Trophoblast cell (in vitro differentiated cells and primary cell): ENCODE data around the gene FAM47E.
"Not testable (repeated sequence)": the region's sequence is repeated elsewhere in the genome, so short reads cannot be mapped to it uniquely, and the experiment has no call there.

Source experiments
- DNase-seq, 2 donors: peaks; one replicate each; pipeline ENCODE4 v3.0.0-alpha.2; 2016
- H2AFZ ChIP-seq: 2 replicates; pipeline ENCODE4 v1.6.1; 2013; ENCODE audit warnings: low read length, moderate library complexity, mild to moderate bottlenecking; ENCODE audit not compliant: insufficient read depth, poor library complexity
- H2AK5ac ChIP-seq: 2 replicates; pipeline ENCODE4 v1.6.1; 2013; ENCODE audit warnings: mild to moderate bottlenecking, low read length
- H2BK120ac ChIP-seq: 2 replicates; pipeline ENCODE4 v1.6.1; 2013; ENCODE audit warnings: low read length, mild to moderate bottlenecking, moderate library complexity; ENCODE audit not compliant: insufficient read depth, poor library complexity
- H2BK12ac ChIP-seq: 2 replicates; pipeline ENCODE4 v1.6.1; 2013; ENCODE audit warnings: mild to moderate bottlenecking, low read length, moderate library complexity
- H2BK5ac ChIP-seq: 2 replicates; pipeline ENCODE4 v1.6.1; 2013; ENCODE audit warnings: low read length, low read depth, moderate library complexity, mild to moderate bottlenecking; ENCODE audit not compliant: poor library complexity
- H3K14ac ChIP-seq: 2 replicates; pipeline ENCODE4 v1.6.1; 2013; ENCODE audit warnings: mild to moderate bottlenecking, low read length
- H3K18ac ChIP-seq: 2 replicates; pipeline ENCODE4 v1.6.1; 2013; ENCODE audit warnings: mild to moderate bottlenecking, low read length
- H3K23ac ChIP-seq: 2 replicates; pipeline ENCODE4 v1.6.1; 2013; ENCODE audit warnings: low read length
- H3K27ac ChIP-seq: 2 replicates; pipeline ENCODE4 v1.5.1; 2013; ENCODE audit warnings: low read depth, mild to moderate bottlenecking, inconsistent platforms, low read length, moderate library complexity
- H3K27me3 ChIP-seq: 2 replicates; pipeline ENCODE4 v1.6.1; 2013; ENCODE audit warnings: inconsistent platforms, mild to moderate bottlenecking, low read length, moderate library complexity; ENCODE audit not compliant: insufficient read depth
- H3K36me3 ChIP-seq, 2 experiments: 1 replicate in 1 of 2; 2 replicates in 1 of 2; pipeline ENCODE4 v1.6.1; 2013; ENCODE audit warnings: low read length in 2 of 2, mild to moderate bottlenecking in 2 of 2, moderate library complexity in 1 of 2; ENCODE audit not compliant: insufficient read depth in 2 of 2, control insufficient read depth in 1 of 2
- H3K4ac ChIP-seq: 2 replicates; pipeline ENCODE4 v1.6.1; 2013; ENCODE audit warnings: low read depth, mild to moderate bottlenecking, low read length, moderate library complexity
- H3K4me1 ChIP-seq, 2 experiments: 1 replicate in 1 of 2; 2 replicates in 1 of 2; pipeline ENCODE4 v1.6.1; 2013; ENCODE audit warnings: low read length in 2 of 2, mild to moderate bottlenecking in 2 of 2, moderate library complexity in 1 of 2; ENCODE audit not compliant: insufficient read depth in 2 of 2, control insufficient read depth in 1 of 2
- H3K4me2 ChIP-seq: 2 replicates; pipeline ENCODE4 v1.6.1; 2013; ENCODE audit warnings: inconsistent platforms, mild to moderate bottlenecking, low read length, moderate library complexity
- H3K4me3 ChIP-seq: 2 replicates; pipeline ENCODE4 v1.5.1; 2013; ENCODE audit warnings: mild to moderate bottlenecking, low read depth, low read length, inconsistent platforms
- H3K79me1 ChIP-seq: one replicate; pipeline ENCODE4 v1.6.1; 2013; ENCODE audit warnings: low read length
- H3K79me2 ChIP-seq: 2 replicates; pipeline ENCODE4 v1.6.1; 2013; ENCODE audit warnings: low read length, mild to moderate bottlenecking; ENCODE audit not compliant: control insufficient read depth, insufficient read depth, poor library complexity
- H3K9ac ChIP-seq: 2 replicates; pipeline ENCODE4 v1.6.1; 2013; ENCODE audit warnings: mild to moderate bottlenecking, low read length
- H3K9me3 ChIP-seq: 2 replicates; pipeline ENCODE4 v1.6.1; 2013; ENCODE audit warnings: low read depth, mild to moderate bottlenecking, control low read depth, inconsistent platforms, low read length; ENCODE audit not compliant: insufficient read depth
- H4K12ac ChIP-seq: 2 replicates; pipeline ENCODE4 v1.6.1; 2013; ENCODE audit warnings: low read depth, mild to moderate bottlenecking, low read length, moderate library complexity
- H4K8ac ChIP-seq: 2 replicates; pipeline ENCODE4 v1.6.1; 2013; ENCODE audit warnings: low read depth, mild to moderate bottlenecking, low read length, moderate library complexity
- H4K91ac ChIP-seq: one replicate; pipeline ENCODE4 v1.6.1; 2013; ENCODE audit warnings: low read depth, mild to moderate bottlenecking, low read length, moderate library complexity
- WGBS: extraction: QIAGEN DNeasy Blood & Tissue Kit; methylation state at CpG from one replicate; pipeline ENCODE4 v1.1.7; 2013; ENCODE audit warnings: missing lambda C conversion rate; ENCODE audit not compliant: insufficient read length, insufficient coverage; ENCODE audit errors: extremely low coverage; 5-methylcytosine and 5-hydroxymethylcytosine counted together

Gene FAM47E

GRCh38 chr4:76280488-76281441, 29.2 kb downstream of the FAM47E start:
- peak overlapping the region; percentile 63 for H2BK12ac ChIP-seq
- no peak overlapping the region for H3K14ac ChIP-seq
- peak in 1 of 2 donors; percentile 72 for DNase-seq
- H4K91ac ChIP-seq = no peak overlapping the region
- H3K4me3 ChIP-seq = no peak overlapping the region
- H3K4me1 ChIP-seq = peaks cover 7 to 13% of the 10 kb centered on the region in 2 experiments
- H3K4ac ChIP-seq = no peak overlapping the region
- H3K9me3 ChIP-seq = no peaks in the 10 kb centered on the region
- no peak overlapping the region for H4K8ac ChIP-seq
- H3K27me3 ChIP-seq = no peaks in the 10 kb centered on the region
- no peak overlapping the region for H4K12ac ChIP-seq
- no peak overlapping the region for H2BK5ac ChIP-seq
- no peak overlapping the region for H2BK120ac ChIP-seq
- H3K27ac ChIP-seq = no peak overlapping the region
- no peak overlapping the region for H3K9ac ChIP-seq
- no peak overlapping the region for H2AK5ac ChIP-seq
- no peaks in the 10 kb centered on the region for H3K36me3 ChIP-seq
- H3K79me2 ChIP-seq = peaks cover 2% of the 10 kb centered on the region
- no peak overlapping the region for H3K23ac ChIP-seq
- H3K79me1 ChIP-seq = no peaks in the 10 kb centered on the region
- H3K18ac ChIP-seq = peak overlapping the region; percentile 40
- no peak overlapping the region for H2AFZ ChIP-seq
- WGBS = no CpG with 5 or more reads among the region's 6 CpGs
- H3K4me2 ChIP-seq = no peak overlapping the region

DNA sequence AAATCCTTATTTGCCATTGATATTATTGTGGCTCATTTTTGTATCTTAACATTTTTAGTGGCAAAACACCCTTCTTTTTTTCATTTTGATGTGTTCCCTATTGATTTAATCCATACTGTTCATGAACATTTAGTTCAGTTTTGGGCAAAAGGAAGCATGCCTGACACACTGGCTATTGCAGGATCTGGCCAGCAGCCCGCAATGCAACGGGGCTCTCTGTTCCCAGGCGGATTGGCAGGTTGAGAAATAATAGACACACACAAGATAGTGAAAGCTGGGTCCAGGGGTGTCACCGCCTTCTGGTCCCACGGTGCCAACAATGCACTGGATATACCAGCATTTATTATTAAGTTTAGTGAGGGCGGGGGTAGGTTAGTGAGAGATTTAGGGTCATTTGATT, 30.1 kb downstream of the FAM47E start:
- H2BK12ac ChIP-seq, H3K4ac ChIP-seq, H2BK5ac ChIP-seq, H3K9ac ChIP-seq, H3K79me1 ChIP-seq, H3K36me3 ChIP-seq, H3K14ac ChIP-seq, H3K23ac ChIP-seq, H2AFZ ChIP-seq, H3K9me3 ChIP-seq, H2BK120ac ChIP-seq, H2AK5ac ChIP-seq, H3K4me2 ChIP-seq, H3K18ac ChIP-seq, DNase-seq, H3K27ac ChIP-seq, H3K79me2 ChIP-seq, H4K12ac ChIP-seq, H4K8ac ChIP-seq, H3K27me3 ChIP-seq, H3K4me3 ChIP-seq, H4K91ac ChIP-seq: not testable (repeated sequence)
- H3K4me1 ChIP-seq = peaks cover 7 to 13% of the 10 kb centered on the region in 2 experiments
- WGBS = no CpG with 5 or more reads among the region's 6 CpGs

DNA sequence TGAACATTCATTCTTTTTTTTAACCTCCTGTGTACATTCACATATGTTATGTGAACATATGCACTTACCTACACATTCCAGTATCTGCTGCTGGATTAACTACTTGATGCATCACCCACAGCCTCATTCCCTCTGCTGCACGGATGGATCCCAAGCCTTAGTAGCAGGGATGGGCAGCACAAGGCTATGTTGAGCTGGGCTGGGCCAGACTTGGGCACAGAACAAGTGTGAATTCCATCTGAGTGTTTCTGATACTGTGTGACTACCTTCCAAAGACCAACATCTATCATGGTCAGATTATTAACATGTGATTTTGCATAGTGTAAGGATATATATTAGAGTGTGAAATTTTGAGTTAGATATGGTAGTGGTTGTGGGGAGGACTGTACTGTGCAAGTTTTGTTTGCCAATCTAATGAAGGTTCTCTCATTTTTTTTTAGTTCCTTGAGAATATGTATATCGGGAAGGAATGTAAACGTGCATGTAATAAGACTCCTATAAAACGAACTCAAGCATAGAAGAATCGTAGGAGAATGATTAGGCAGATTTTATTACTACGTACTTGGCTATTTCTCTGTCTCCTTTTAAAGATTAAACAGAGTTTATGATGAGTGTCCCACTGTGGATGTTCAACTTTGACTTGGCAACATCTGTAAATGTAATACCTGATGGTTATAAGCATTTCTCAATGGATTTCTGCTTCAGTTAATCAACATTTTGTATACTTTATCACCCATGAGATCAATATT, 31.6 kb downstream of the FAM47E start:
- no peak overlapping the region for H4K91ac ChIP-seq
- H2BK12ac ChIP-seq = no peak overlapping the region
- H2AK5ac ChIP-seq = no peak overlapping the region
- H2BK120ac ChIP-seq = no peak overlapping the region
- no peak overlapping the region for H3K14ac ChIP-seq
- no peaks in the 10 kb centered on the region for H3K9me3 ChIP-seq
- H3K4ac ChIP-seq = no peak overlapping the region
- no peak overlapping the region for H3K23ac ChIP-seq
- H3K36me3 ChIP-seq = no peaks in the 10 kb centered on the region
- peaks cover 2% of the 10 kb centered on the region for H3K79me2 ChIP-seq
- H3K79me1 ChIP-seq = no peaks in the 10 kb centered on the region
- no CpG with 5 or more reads among the region's 6 CpGs for WGBS
- no peaks in the 10 kb centered on the region for H3K27me3 ChIP-seq
- H3K9ac ChIP-seq = no peak overlapping the region
- H4K8ac ChIP-seq = no peak overlapping the region
- no peak for DNase-seq
- H3K4me2 ChIP-seq = no peak overlapping the region
- H2BK5ac ChIP-seq = no peak overlapping the region
- no peak overlapping the region for H4K12ac ChIP-seq
- no peak overlapping the region for H3K27ac ChIP-seq
- no peak overlapping the region for H3K4me3 ChIP-seq
- H3K18ac ChIP-seq = no peak overlapping the region
- peaks cover 7 to 13% of the 10 kb centered on the region in 2 experiments for H3K4me1 ChIP-seq
- H2AFZ ChIP-seq = no peak overlapping the region

DNA sequence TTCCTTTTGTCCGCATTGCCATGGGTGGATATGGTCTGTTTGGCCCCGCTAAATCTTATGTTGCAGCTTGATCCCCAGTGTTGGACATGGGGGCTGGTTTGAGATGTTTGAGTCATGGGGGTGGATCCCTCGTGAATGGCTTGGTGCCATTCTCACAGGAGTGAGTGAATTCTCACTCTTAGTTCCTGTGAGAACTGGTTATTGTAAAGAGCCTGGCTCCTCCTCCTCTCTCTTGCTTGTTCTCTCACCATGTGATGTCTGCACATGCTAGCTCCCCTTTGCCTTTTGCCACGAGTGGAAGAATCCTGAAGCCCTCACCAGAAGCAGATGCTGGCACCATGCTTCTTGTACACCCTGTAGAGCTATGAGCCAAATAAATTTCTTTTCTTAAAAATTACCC, 32.4 kb downstream of the FAM47E start:
- Histone ChIP-seq H3K27me3 (no peaks in the 10 kb centered on the region), H4K12ac (no peak overlapping the region), H2BK12ac (no peak overlapping the region), H3K9me3 (no peaks in the 10 kb centered on the region), H3K4me2 (no peak overlapping the region), H3K4ac (no peak overlapping the region), H2BK5ac (no peak overlapping the region), H3K79me2 (peaks cover 2% of the 10 kb centered on the region), H3K14ac (no peak overlapping the region), H4K8ac (no peak overlapping the region), H3K4me1 (peaks cover 7 to 13% of the 10 kb centered on the region in 2 experiments), H2AFZ (no peak overlapping the region), H3K36me3 (no peaks in the 10 kb centered on the region), H2BK120ac (no peak overlapping the region), H3K79me1 (no peaks in the 10 kb centered on the region), H3K18ac (no peak overlapping the region), H3K4me3 (no peak overlapping the region), H3K23ac (no peak overlapping the region), H2AK5ac (no peak overlapping the region), H3K9ac (no peak overlapping the region), H3K27ac (no peak overlapping the region), H4K91ac (no peak overlapping the region)
- DNase-seq = no peak
- WGBS = no CpG with 5 or more reads among the region's 4 CpGs
